ENCODE data around the gene DNM3.

DNM3 gene

DNA sequence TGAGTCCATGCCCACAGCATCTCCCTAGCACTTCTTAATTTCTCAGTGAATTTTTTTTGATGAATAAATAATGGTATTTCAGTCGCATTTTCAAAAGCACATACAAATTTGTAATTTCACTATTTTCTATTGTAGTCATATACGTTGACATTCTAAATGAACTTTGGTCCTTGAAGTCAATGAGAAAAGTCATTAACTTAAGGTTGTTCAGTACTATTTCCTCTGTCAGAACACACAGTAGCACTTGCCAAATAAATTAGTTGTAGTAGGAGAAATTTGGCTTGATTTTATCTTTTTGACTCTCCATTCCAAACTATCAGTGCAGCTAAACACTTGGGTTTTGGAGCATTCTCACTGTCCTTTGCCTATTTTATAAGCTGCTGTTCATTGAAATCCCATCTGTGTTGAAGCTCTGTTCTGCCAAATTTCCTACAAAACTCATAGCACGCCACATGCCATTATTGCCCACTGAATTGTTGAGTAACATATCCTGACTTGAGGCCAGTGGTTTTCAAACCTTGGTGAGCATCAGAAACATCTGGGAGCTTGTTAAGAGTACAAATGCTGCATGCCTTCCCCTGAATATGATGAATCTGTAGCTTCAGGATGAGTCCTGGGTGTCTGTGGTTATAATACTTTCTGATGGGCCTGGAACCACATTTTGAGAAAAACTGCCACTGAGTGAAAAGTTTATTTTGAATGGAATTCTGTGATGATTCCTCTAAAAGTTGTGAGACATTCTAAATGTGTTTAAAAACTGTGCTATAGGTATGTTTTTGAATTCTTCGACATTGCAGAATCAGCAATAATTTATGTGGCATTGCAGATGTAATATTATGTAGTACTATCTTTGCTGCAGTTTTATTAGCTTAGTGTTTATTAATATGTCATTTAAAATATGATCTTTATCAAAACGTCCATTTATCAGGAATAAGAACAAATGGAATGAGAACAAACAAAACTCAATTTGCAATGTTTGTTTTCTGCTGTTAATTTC is 78.9 kb downstream of the DNM3 start:
- DNase-seq (ENCODE audit: low read depth), result no peak

DNA sequence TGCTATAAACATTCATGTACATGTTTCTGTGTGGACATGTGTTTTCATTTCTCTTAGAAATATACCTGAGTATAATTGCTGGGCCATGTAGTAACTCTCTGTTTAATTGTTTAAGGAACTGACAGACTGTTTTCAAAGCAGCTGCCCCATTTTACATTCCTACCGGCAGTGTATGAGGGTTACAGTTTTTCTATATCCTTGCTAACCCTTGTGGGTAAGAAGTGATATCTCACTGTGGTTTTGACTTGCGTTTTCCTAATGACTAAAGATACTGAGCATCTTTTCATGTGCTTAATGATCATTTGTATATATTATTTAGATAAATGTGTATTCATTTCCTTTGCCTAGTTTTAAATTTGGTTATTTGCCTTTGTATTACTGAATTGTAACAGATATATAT is 81.7 kb downstream of the DNM3 start:
- DNase-seq (ENCODE audit: low read depth), result no peak

GRCh38 chr1:171929121-171929520 is 87.8 kb downstream of the DNM3 start:
- no peak for DNase-seq (ENCODE audit: low read depth)

GRCh38 chr1:171931752-171932151 is 90.5 kb downstream of the DNM3 start:
- DNase-seq (ENCODE audit: low read depth), result no peak

DNA sequence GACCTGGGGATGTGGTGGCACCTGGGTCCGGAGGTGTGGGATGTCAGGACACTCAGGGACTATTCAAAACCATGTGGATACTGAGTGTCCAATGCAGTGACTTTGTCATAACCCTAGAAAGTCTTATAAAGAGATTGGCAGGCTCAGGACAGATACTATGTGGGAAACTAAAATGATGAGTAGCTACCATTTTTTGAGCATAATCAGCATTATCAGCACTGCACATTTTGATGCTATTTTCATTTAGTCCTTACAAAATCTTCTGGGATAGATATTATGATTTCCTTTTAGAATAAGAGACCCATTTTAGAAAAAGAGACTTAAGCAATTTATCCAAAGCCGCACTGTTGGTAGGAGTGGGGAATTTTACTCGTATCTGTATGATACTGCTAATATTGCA is 93.4 kb downstream of the DNM3 start:
- DNase-seq (ENCODE audit: low read depth), result no peak

DNA sequence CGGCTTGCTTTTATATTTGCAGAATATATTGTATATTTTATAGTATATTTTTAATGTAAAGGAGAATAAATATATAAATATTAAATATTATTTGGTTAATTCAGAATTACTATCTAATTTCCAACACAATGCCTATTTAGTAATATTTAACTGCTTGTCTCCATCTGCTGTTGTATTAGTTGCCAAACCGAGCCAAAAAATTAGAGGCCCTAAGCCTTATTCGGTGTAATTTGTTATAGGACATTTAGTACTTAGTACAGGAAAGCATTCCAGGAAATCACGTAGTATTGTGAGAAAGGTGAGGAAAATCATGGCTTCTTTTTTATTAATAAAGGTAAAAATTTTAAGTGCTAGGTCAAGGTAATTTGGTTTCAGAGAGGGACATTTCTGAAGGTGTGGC is 93.8 kb downstream of the DNM3 start:
- no peak for DNase-seq (ENCODE audit: low read depth)

- no peak for DNase-seq (ENCODE audit: low read depth)
These were observed 94.4 kb downstream of the DNM3 start for GRCh38 chr1:171935664-171936063.

- no peak for DNase-seq (ENCODE audit: low read depth)
These were observed 96.6 kb downstream of the DNM3 start for GRCh38 chr1:171937938-171938337.

DNA sequence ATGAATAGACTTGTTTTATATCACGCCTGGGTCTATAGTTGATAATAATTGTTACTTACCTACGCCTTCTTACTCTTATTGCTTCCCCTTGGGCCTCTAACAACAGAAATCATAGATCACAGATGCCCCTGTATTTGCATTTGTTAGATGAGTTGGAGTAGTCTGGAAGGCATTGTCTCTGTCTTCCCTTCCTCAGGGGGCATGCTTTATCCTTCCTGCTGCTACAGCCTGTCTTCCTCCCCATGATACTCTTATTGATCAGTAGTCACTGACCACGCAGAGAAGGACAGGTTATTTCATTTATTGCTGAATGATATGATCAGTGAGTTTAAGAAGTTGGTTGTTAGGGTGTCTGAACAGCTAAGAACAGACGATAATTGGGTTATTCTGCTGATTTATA is 98.4 kb downstream of the DNM3 start:
- no peak for DNase-seq (ENCODE audit: low read depth)

DNA sequence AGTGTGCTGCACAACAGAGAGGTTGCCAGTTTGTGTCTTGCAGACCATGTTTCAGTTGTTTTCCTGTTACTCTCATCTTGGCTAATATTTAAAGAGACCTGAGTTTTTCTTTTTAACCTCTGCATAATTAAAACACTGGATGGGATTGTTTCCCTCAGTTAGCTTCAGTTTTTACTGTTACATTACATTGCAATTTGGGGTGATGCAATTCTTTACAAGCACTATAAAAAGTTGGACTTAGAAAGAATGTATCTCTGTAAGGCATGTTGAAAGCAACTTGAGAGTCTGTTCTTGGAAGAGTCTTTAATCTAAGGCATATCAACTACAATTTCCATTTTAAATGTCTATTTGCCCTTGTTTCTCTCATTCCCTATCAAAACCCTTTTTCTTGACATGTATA is 99.1 kb downstream of the DNM3 start:
- DNase-seq (ENCODE audit: low read depth), result no peak

DNA sequence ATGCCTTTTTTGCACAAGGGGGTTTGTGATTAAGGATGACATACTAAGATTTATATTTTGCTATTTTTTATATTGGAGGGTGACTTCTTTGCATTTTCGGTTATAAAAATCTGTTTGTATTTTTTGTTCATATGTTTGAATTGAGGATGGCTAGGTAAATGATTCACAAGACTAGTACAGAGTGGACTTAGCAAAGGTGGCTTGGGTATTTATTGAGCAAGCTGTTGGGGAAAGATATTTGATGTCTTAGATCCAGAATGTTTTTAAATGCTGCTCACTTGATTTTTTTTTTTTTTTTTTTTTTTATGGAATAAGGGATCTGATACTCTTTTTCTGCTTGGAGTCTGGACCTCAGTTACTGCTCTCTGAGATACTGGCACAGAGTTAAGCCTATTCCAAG is 100.6 kb downstream of the DNM3 start:
- no peak for DNase-seq (ENCODE audit: low read depth)

- no peak for DNase-seq (ENCODE audit: low read depth)
These were observed 102.8 kb downstream of the DNM3 start for GRCh38 chr1:171943973-171944561.

DNA sequence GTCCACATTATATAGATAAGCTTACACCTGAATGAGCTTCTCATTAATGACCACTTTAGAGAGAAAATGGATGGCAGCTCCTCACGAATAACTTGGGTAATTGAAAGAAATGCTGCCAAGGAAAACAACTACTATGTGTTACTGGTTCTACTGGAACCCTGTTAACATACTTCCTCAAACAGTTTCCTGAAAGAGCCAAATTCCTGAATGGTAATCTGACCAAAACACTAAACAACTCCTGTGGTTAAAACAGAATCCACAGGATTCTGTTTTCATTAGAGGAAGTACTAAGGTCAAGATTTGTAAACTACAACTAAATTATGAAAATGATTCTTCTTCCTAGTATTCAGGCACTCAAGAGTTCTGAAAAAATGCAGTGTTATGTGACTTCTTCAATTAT is 107.2 kb downstream of the DNM3 start:
- DNase-seq (ENCODE audit: low read depth), result no peak

DNA sequence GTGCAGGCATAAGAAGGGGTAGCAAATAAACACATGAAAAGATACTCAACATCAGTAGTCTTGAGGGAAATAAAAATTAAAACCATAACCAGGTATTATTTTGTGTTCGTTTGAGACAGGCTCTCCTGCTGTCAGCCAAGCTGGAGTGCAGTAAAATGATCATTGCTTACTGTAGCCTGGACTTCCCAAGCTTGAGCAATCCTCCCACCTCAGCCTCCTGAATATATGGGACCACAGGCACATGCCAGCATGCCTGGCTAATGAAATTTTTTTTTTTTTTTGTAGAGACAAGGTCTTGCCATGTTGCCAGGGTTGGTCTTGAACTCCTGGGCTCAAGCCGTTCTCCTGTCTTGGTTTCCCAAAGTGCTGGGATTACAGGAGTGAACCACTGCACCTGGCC is 108.0 kb downstream of the DNM3 start:
- no peak for DNase-seq (ENCODE audit: low read depth)

DNA sequence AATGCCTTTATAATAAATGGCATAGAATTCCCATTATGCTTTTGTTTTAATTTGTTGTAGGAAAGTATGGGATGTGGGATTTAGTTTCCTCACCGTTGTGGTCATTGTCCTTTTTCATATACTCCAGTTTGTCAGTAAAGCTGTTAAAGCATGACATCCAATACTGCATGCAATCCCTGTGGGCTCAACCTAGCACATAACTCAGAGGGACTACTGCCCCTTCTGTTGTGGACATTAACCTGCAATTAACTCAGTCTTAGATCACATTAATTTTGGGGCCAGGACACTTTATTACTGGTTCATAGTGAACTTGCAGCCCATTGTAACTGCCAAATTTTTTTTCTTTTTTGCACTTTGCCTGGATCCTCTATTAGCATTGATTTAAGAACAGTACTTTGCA is 112.5 kb downstream of the DNM3 start:
- no peak for DNase-seq (ENCODE audit: low read depth)

DNA sequence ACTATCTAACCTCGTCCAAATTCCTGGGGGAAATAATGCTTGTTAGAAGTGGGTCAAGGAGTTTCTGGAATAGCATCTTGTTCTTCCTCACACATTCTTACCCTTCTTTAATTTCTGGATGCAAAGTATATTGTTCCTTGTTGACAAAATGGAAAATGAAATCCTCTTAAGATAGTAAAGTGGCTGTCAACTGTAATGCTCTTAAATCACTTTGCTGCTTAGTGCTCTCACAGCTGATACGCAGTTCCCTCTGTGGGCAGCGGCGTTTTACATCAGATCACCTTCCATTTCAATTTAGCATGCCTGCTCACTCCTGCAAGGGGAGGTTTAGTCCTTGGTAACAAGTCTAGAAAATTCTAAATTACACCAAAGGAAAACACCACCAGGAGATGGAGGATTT is 113.1 kb downstream of the DNM3 start:
- no peak for DNase-seq (ENCODE audit: low read depth)

DNA sequence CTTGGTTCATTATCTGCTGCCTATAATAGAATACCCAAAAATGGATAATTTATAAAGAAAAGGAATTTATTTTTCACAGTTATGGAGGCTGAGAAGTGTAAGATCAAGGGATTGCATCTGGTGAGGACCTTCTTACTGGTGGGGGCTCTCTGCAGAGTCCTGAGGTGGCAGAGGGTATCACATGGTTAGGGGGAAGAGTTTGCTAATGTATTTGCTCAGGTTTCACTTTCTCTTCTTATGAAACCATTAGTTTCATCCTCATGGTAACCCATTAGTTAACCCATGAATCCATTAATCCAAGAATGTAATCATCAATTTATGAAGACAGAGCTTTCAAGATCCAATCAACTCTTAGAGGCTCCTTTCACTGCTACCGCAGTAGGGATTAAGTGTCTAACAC is 120.6 kb downstream of the DNM3 start:
- DNase-seq (ENCODE audit: low read depth), result no peak

DNA sequence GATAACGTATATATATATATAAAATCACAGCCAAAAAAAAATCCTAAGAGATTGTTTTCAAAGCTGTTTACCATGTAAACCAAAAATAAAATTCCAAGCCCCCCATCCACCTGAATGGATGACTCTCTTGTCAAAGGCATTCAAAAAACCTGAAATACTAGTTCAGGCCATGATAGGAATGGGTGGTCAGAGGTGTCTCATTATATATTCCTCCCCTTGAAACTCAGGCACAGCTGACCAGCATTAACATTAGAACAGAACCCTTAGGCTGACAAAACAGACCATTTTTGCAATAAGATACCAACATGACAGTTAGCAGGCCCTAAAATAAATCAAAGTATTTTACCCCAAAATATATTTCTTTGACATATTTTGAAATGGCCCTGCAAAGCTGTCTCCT is 122.5 kb downstream of the DNM3 start:
- no peak for DNase-seq (ENCODE audit: low read depth)

DNA sequence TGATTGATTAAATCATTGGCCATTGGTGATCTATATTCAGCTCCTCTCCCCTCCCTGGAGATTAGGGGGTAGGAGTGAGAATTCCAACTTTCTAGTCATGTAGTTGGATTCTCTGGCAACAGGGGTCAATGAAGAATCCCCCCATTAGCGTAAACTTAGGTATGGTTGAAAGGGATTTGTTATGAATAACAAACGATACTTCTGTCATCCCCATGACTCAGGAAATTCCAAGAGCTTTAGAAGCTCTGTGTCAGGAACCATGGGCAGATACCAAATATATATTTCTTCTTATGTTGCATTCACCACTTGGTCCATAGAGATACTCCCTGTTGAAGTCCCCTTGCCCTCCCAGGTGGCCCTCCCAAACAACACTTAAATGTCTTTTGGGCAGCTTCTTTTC is 124.5 kb downstream of the DNM3 start:
- no peak for DNase-seq (ENCODE audit: low read depth)

GRCh38 chr1:171966426-171967220 is 125.3 kb downstream of the DNM3 start:
- no peak for DNase-seq (ENCODE audit: low read depth)

GRCh38 chr1:171969226-171969625 is 127.9 kb downstream of the DNM3 start:
- no peak for DNase-seq (ENCODE audit: low read depth)

- DNase-seq (ENCODE audit: low read depth), result peak; percentile 17
These were observed 128.5 kb downstream of the DNM3 start for GRCh38 chr1:171969813-171970212.

DNA sequence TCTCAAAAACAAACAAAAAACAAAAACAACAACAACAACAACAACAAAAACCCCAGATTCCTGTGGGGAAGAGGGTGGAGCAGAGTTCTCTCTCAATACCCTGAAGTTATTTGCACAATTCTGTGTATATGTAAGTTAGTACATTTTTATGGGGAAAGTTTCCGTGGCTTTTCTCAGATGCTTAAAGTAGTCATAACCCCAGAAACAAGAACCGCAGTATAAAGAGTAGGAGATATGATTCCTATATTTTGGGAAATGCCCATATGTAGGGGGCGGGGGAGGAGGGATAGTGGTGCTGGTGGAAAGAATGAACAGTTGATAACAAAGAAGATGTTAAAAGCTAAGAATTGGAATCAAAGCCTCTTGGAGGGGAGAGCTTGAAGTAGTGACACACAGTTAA is 131.5 kb downstream of the DNM3 start:
- no peak for DNase-seq (ENCODE audit: low read depth)

All from CMK (cell line).